Measurements from ENCODE around the gene TTLL7. TPM values are rescaled to one million over a fixed set of nuclear protein-coding genes. Genes with fewer than 3 reads are reported as not detected.

The TTLL7 gene
- total RNA-seq, 2 experiments from 2014 or later = 0.41 to 1.4 TPM

GRCh38 chr1:83819436-83819835, 179.5 kb downstream of the TTLL7 start:
- DNase-seq = no peak
- no peak for TF ChIP-seq CTCF (IDR thresholded peaks at IDR 0.05)
- no peaks in the 10 kb centered on the region for H3K36me3 Mint-ChIP-seq (ENCODE audit: low read depth)
- peaks cover 4% of the 10 kb centered on the region for H3K9me3 Mint-ChIP-seq
- ATAC-seq = no peak
- no peak overlapping the region for H3K4me3 Mint-ChIP-seq
- no peak overlapping the region for H3K27ac Mint-ChIP-seq
- no peaks in the 10 kb centered on the region for H3K4me1 Mint-ChIP-seq (ENCODE audit: low read depth)
- CTCF ChIA-PET = no interaction called here
- intact Hi-C loops (cut with micrococcal nuclease) = no loop called here
- no peaks in the 10 kb centered on the region for H3K27me3 Mint-ChIP-seq
- POLR2A ChIA-PET = no interaction called here

- H3K27ac Mint-ChIP-seq = no peak overlapping the region
- peaks cover 3% of the 10 kb centered on the region for H3K9me3 Mint-ChIP-seq
- ChIA-PET CTCF (no interaction called here), POLR2A (no interaction called here)
- no peaks in the 10 kb centered on the region for H3K4me1 Mint-ChIP-seq (ENCODE audit: low read depth)
- H3K4me3 Mint-ChIP-seq = no peak overlapping the region
- ATAC-seq = no peak
- no peaks in the 10 kb centered on the region for H3K27me3 Mint-ChIP-seq
- no peaks in the 10 kb centered on the region for H3K36me3 Mint-ChIP-seq (ENCODE audit: low read depth)
- no peak for TF ChIP-seq CTCF (IDR thresholded peaks at IDR 0.05)
- no peak for DNase-seq
- intact Hi-C loops (cut with micrococcal nuclease) = no loop called here
Observed at GRCh38 chr1:83818916-83819315, 180.0 kb downstream of the TTLL7 start.

GRCh38 chr1:83816836-83817235, 182.1 kb downstream of the TTLL7 start:
- no peak for DNase-seq
- Mint-ChIP-seq H3K4me3 (no peak overlapping the region), H3K27ac (no peak overlapping the region), H3K4me1 (ENCODE audit: low read depth) (no peaks in the 10 kb centered on the region), H3K36me3 (ENCODE audit: low read depth) (no peaks in the 10 kb centered on the region), H3K27me3 (no peaks in the 10 kb centered on the region), H3K9me3 (no peaks in the 10 kb centered on the region)
- no peak for TF ChIP-seq CTCF (IDR thresholded peaks at IDR 0.05)
- POLR2A ChIA-PET = no interaction called here
- CTCF ChIA-PET = no interaction called here
- intact Hi-C loops (cut with micrococcal nuclease) = no loop called here
- ATAC-seq = no peak

GRCh38 chr1:83815330-83815729, 183.6 kb downstream of the TTLL7 start:
- Mint-ChIP-seq H3K4me1 (ENCODE audit: low read depth) (no peaks in the 10 kb centered on the region), H3K27ac (no peak overlapping the region), H3K36me3 (ENCODE audit: low read depth) (no peaks in the 10 kb centered on the region), H3K4me3 (no peak overlapping the region), H3K27me3 (no peaks in the 10 kb centered on the region), H3K9me3 (no peaks in the 10 kb centered on the region)
- no peak for TF ChIP-seq CTCF (IDR thresholded peaks at IDR 0.05)
- DNase-seq (no peak), ATAC-seq (no peak)
- intact Hi-C loops (cut with micrococcal nuclease) = no loop called here
- POLR2A ChIA-PET = no interaction called here
- CTCF ChIA-PET = interaction anchor here (0.8 kb wide), 1 partner anchor 93 kb away, joined by 3 read pairs; no protein-coding TSS in a partner anchor

Other genes with a start within 250 kb of the TTLL7 start
- gene PRKACB, start 145.1 kb upstream of the TTLL7 start, total RNA-seq = 10 to 100 TPM; 39.9 to 44.7 TPM